ENCODE measurements around the gene C12orf50.

DNA sequence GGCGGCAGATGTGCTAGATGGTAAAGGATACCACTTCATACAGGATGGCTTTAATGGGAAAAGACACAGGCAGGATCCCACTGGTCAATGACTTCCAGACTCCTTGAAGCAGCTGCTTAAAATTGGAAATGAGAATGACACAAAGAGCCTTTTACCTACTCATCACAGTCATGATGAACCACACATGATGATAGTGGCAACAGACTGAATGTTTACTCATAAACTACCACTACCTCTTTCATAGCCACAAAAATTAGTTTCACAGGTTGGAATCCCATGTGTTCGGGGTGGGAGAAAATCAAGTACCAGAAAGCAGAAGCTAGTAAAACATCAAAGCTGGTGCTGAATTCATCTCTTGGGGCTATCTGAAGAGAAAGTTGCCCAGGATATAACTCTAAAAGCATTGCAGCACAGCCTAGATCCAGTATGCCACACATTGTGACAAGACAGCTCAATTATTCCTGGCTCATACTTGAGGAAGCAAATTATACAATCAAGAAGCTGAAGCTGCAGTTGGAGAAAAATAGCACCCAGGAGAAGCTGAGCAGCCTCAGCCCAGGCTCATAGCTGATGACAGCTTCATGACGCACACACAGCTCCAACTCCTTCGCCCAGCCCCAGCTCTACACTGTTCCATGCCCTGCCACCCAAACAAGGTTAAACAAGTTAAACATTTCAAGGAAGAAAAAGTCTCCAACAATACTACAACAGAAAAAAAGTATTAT is 29.0 kb upstream of the C12orf50 start:
- TF ChIP-seq, protein P1, sequence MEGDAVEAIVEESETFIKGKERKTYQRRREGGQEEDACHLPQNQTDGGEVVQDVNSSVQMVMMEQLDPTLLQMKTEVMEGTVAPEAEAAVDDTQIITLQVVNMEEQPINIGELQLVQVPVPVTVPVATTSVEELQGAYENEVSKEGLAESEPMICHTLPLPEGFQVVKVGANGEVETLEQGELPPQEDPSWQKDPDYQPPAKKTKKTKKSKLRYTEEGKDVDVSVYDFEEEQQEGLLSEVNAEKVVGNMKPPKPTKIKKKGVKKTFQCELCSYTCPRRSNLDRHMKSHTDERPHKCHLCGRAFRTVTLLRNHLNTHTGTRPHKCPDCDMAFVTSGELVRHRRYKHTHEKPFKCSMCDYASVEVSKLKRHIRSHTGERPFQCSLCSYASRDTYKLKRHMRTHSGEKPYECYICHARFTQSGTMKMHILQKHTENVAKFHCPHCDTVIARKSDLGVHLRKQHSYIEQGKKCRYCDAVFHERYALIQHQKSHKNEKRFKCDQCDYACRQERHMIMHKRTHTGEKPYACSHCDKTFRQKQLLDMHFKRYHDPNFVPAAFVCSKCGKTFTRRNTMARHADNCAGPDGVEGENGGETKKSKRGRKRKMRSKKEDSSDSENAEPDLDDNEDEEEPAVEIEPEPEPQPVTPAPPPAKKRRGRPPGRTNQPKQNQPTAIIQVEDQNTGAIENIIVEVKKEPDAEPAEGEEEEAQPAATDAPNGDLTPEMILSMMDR (IDR thresholded peaks at IDR 0.05), result no peak
- no peak for TF ChIP-seq POLR2A (IDR thresholded peaks at IDR 0.05)

All from lower leg skin (tissue), 3 donors.